Measurements from ENCODE around the gene UBE2E2.

DNA sequence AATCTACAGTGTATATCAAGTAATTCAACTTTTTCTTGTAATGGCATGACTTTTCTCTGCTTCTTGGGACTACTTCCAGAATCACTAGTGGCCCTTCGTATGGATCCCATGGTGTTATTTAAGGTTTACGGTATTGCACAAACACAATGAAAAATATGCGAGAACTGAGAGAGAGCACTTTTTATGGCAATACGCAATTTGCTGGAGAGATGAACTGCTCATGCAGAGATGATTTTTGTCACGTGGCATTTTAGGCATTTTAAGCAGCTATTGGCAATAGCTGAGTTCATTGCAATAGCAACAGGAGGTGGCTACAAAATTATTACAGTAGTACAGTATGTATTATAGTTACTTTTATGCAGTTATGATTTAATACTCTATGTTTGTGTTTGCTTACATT lies 294.0 kb downstream of the UBE2E2 start:
- TF ChIP-seq, protein P1, sequence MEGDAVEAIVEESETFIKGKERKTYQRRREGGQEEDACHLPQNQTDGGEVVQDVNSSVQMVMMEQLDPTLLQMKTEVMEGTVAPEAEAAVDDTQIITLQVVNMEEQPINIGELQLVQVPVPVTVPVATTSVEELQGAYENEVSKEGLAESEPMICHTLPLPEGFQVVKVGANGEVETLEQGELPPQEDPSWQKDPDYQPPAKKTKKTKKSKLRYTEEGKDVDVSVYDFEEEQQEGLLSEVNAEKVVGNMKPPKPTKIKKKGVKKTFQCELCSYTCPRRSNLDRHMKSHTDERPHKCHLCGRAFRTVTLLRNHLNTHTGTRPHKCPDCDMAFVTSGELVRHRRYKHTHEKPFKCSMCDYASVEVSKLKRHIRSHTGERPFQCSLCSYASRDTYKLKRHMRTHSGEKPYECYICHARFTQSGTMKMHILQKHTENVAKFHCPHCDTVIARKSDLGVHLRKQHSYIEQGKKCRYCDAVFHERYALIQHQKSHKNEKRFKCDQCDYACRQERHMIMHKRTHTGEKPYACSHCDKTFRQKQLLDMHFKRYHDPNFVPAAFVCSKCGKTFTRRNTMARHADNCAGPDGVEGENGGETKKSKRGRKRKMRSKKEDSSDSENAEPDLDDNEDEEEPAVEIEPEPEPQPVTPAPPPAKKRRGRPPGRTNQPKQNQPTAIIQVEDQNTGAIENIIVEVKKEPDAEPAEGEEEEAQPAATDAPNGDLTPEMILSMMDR (IDR thresholded peaks at IDR 0.05), result no peak
- TF ChIP-seq POLR2A (IDR thresholded peaks at IDR 0.05), result no peak
